ENCODE measurements around the gene DYSF.

DNA sequence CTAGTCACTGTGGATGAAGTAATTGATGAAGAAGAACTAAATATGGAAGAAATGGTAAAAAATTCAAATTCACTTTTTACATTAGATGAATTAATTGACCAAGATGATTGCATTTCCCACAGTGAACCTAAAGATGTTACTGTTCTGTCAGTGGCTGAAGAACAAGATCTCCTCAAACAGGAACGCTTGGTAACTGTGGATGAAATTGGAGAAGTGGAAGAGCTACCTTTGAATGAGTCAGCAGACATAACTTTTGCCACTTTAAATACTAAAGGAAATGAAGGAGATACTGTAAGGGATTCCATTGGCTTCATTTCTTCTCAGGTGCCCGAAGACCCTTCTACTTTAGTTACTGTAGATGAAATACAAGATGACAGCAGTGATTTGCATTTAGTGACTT lies 26.6 kb upstream of the DYSF start:
- TF ChIP-seq, protein P1, sequence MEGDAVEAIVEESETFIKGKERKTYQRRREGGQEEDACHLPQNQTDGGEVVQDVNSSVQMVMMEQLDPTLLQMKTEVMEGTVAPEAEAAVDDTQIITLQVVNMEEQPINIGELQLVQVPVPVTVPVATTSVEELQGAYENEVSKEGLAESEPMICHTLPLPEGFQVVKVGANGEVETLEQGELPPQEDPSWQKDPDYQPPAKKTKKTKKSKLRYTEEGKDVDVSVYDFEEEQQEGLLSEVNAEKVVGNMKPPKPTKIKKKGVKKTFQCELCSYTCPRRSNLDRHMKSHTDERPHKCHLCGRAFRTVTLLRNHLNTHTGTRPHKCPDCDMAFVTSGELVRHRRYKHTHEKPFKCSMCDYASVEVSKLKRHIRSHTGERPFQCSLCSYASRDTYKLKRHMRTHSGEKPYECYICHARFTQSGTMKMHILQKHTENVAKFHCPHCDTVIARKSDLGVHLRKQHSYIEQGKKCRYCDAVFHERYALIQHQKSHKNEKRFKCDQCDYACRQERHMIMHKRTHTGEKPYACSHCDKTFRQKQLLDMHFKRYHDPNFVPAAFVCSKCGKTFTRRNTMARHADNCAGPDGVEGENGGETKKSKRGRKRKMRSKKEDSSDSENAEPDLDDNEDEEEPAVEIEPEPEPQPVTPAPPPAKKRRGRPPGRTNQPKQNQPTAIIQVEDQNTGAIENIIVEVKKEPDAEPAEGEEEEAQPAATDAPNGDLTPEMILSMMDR (IDR thresholded peaks at IDR 0.05) = no peak
- TF ChIP-seq POLR2AphosphoS5 (IDR thresholded peaks at IDR 0.05; ENCODE audit: low read depth, low read length) = no peak
- no peak for TF ChIP-seq RXRA (IDR thresholded peaks at IDR 0.05; ENCODE audit: borderline replicate concordance, low read depth)
- no peak for TF ChIP-seq EZH2phosphoT487 (IDR thresholded peaks at IDR 0.05; ENCODE audit: borderline replicate concordance, low read depth)
- TF ChIP-seq YY1 (IDR thresholded peaks at IDR 0.05; ENCODE audit: low read depth) = no peak
- no peak for TF ChIP-seq TAF1 (IDR thresholded peaks at IDR 0.05; ENCODE audit: borderline replicate concordance, low read depth, low read length)
- no peak for TF ChIP-seq EP300 (IDR thresholded peaks at IDR 0.05; ENCODE audit: borderline replicate concordance in 1 of 2, low read depth in 1 of 2, low read length in 1 of 2)
- TF ChIP-seq JUND (IDR thresholded peaks at IDR 0.05) = no peak
- no peak for TF ChIP-seq RAD21 (IDR thresholded peaks at IDR 0.05; ENCODE audit: low read length)
- TF ChIP-seq, protein P2, sequence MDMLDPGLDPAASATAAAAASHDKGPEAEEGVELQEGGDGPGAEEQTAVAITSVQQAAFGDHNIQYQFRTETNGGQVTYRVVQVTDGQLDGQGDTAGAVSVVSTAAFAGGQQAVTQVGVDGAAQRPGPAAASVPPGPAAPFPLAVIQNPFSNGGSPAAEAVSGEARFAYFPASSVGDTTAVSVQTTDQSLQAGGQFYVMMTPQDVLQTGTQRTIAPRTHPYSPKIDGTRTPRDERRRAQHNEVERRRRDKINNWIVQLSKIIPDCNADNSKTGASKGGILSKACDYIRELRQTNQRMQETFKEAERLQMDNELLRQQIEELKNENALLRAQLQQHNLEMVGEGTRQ (IDR thresholded peaks at IDR 0.05; ENCODE audit: borderline replicate concordance, low read depth, low read length) = no peak
- no peak for TF ChIP-seq SIN3A (IDR thresholded peaks at IDR 0.05; ENCODE audit: borderline replicate concordance, low read depth, low read length)
